ENCODE results near the gene LRRN2.

GRCh38 chr1:204578867-204579664 is 106.5 kb downstream of the LRRN2 start:
- TF ChIP-seq CTCF (conservative IDR thresholded peaks at IDR 0.05; ENCODE audit: low read depth, low read length) = no peak
- TF ChIP-seq EZH2 (IDR thresholded peaks at IDR 0.05; ENCODE audit: low read length, unreplicated experiment) = no peak
- TF ChIP-seq EZH2phosphoT487 (IDR thresholded peaks at IDR 0.05; ENCODE audit: borderline replicate concordance, low read length) = no peak
